Activated T-cell treated with anti-CD3 and anti-CD28 coated beads, Interleukin-2, amount 50 U/mL, for 24 hours (primary cell): ENCODE data around the gene PCNX3.

ENCODE experiments used
- DNase-seq: peaks from one replicate; pipeline ENCODE4 v3.0.0-alpha.2; 2020
- H3K27ac Mint-ChIP-seq: 2 replicates; pipeline ENCODE4 v1.8.0; 2020; ENCODE audit warnings: mild to moderate bottlenecking, mixed read lengths
- H3K27me3 Mint-ChIP-seq: 2 replicates; pipeline ENCODE4 v1.8.0; 2020; ENCODE audit warnings: mixed read lengths
- H3K36me3 Mint-ChIP-seq: 2 replicates; pipeline ENCODE4 v1.8.0; 2020; ENCODE audit warnings: low read depth, mixed read lengths
- H3K4me1 Mint-ChIP-seq: 2 replicates; pipeline ENCODE4 v1.8.0; 2020; ENCODE audit warnings: low read depth, mixed read lengths
- H3K4me3 Mint-ChIP-seq: 2 replicates; pipeline ENCODE4 v1.8.0; 2020; ENCODE audit warnings: mild to moderate bottlenecking, moderate library complexity, mixed read lengths
- H3K9me3 Mint-ChIP-seq: 2 replicates; pipeline ENCODE4 v1.8.0; 2020; ENCODE audit warnings: mixed read lengths

PCNX3 gene

DNA sequence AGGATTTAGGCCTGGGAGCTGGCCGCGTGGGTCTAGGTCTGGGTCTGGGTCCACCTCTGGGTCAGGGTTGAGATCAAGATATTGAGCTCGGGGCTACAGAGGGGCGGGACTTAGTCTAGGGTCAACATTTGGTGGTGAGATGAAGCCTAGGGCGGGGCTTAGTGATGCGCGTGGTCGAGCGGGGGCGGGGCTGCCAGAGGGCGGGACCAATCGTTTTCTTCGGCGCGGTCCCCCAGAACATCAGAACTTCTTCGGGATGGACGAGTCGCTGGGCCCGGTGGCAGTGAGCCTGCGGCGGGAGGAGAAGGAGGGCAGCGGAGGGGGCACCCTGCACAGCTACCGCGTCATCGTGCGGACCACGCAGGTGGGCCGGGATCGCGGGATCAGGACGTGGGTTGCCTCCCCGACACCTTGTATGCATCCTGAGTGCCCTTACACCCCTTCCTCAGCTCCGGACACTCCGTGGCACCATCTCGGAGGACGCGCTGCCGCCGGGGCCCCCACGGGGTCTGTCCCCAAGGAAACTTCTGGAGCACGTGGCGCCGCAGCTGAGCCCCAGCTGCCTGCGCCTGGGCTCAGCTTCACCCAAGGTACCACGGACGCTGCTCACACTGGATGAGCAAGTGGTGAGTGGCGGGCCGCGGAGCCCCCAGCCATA lies 26.6 kb downstream of the PCNX3 start:
- no peak for DNase-seq
- peaks cover 80% of the 10 kb centered on the region for H3K36me3 Mint-ChIP-seq
- no peaks in the 10 kb centered on the region for H3K27me3 Mint-ChIP-seq
- H3K9me3 Mint-ChIP-seq: no peaks in the 10 kb centered on the region
- H3K4me1 Mint-ChIP-seq: peaks cover 58% of the 10 kb centered on the region
- H3K27ac Mint-ChIP-seq: peak overlapping the region; percentile 89
- peak overlapping the region; percentile 93 for H3K4me3 Mint-ChIP-seq

DNA sequence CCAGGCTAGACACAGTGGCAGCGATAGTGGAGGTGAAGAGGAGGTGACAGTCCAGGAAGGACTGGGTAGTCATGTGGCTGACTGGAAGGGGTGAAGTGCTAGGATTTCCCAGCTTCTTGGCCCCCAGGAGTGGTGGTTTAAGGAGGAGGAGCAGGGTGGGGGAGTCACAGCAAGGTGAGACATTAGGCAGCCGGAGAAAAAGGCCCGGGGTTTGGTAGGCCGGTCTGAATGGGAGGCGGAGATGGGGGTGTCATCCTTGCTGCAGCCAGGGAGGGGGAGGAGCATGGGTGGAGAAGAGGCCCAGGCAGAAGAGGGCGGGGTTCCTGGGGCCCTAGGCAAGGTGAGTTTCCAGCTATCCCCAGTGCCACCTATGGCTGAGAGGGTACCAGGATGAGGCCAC lies 28.4 kb downstream of the PCNX3 start:
- peaks cover 48% of the 10 kb centered on the region for H3K4me1 Mint-ChIP-seq

DNA sequence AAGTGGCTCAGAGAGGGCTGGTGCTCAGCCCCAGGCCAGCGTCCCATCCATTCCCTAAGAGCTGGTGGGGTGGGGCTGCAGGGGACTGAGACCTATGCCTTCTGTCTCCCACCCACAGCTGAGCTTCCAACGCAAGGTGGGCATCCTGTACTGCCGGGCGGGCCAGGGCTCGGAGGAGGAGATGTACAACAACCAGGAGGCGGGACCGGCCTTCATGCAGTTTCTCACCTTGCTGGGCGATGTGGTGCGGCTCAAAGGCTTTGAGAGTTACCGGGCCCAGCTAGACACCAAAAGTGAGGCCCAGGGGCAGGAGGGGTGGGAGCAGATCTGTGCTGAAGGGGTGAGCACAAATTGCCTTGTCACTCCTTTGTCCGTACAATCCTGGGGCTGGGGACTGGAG lies 29.3 kb downstream of the PCNX3 start:
- no peaks in the 10 kb centered on the region for H3K9me3 Mint-ChIP-seq
- no peak for DNase-seq
- no peak overlapping the region for H3K4me3 Mint-ChIP-seq
- H3K36me3 Mint-ChIP-seq: peaks cover 82% of the 10 kb centered on the region
- H3K4me1 Mint-ChIP-seq: peaks cover 40% of the 10 kb centered on the region
- H3K27me3 Mint-ChIP-seq: no peaks in the 10 kb centered on the region
- H3K27ac Mint-ChIP-seq: peak overlapping the region; percentile 91

More for the DNA sequence above, 28.4 kb downstream of the PCNX3 start:
- Mint-ChIP-seq H3K4me3 (peak overlapping the region; percentile 8), H3K9me3 (no peaks in the 10 kb centered on the region), H3K27ac (peak overlapping the region; percentile 91), H3K27me3 (no peaks in the 10 kb centered on the region), H3K36me3 (peaks cover 79% of the 10 kb centered on the region)
- DNase-seq: no peak

DNA sequence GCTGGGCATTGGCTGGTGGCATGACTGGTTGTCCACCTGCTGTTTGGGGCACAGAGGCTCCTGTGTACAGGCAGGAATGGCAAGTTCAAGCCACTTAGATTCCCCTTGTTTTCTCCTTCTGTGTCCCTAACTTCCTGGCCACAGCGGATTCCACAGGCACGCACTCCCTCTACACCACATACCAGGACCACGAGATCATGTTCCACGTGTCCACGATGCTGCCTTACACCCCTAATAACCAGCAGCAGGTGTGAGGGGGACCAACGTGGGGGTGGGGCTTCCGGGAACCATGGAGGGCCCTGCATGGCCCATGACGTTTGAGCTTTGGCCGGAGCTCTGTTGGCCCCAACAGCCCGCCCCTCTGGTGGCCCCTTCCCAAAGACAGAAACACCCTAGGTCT lies 30.1 kb downstream of the PCNX3 start:
- peaks cover 32% of the 10 kb centered on the region for H3K4me1 Mint-ChIP-seq
- H3K27ac Mint-ChIP-seq: peak overlapping the region; percentile 75
- peaks cover 82% of the 10 kb centered on the region for H3K36me3 Mint-ChIP-seq

DNA sequence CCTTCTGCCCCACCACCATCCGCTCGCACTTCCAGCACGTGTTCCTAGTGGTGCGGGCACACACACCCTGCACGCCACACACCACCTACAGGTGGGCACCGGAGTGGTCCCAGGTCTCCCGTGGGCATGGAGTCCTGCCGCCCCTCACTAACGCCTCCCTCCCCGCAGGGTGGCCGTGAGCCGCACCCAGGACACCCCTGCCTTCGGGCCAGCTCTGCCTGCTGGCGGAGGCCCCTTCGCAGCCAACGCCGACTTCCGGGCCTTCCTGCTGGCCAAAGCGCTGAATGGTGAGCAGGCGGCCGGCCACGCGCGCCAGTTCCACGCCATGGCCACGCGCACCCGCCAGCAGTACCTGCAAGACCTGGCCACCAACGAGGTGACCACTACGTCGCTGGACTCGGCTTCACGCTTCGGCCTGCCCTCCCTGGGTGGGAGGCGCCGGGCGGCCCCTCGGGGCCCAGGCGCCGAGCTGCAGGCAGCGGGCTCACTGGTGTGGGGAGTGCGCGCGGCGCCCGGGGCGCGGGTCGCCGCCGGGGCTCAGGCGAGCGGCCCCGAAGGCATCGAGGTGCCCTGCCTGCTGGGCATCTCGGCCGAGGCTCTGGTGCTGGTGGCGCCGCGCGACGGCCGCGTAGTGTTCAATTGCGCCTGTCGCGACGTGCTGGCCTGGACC lies 30.8 kb downstream of the PCNX3 start:
- peak overlapping the region; percentile 75 for H3K27ac Mint-ChIP-seq
- H3K9me3 Mint-ChIP-seq: no peaks in the 10 kb centered on the region
- H3K4me3 Mint-ChIP-seq: no peak overlapping the region
- peaks cover 83% of the 10 kb centered on the region for H3K36me3 Mint-ChIP-seq
- H3K4me1 Mint-ChIP-seq: peaks cover 34% of the 10 kb centered on the region
- no peak for DNase-seq
- no peaks in the 10 kb centered on the region for H3K27me3 Mint-ChIP-seq

More for the DNA sequence above, 30.1 kb downstream of the PCNX3 start:
- DNase-seq: no peak
- Mint-ChIP-seq H3K4me3 (no peak overlapping the region), H3K27me3 (no peaks in the 10 kb centered on the region), H3K9me3 (no peaks in the 10 kb centered on the region)

DNA sequence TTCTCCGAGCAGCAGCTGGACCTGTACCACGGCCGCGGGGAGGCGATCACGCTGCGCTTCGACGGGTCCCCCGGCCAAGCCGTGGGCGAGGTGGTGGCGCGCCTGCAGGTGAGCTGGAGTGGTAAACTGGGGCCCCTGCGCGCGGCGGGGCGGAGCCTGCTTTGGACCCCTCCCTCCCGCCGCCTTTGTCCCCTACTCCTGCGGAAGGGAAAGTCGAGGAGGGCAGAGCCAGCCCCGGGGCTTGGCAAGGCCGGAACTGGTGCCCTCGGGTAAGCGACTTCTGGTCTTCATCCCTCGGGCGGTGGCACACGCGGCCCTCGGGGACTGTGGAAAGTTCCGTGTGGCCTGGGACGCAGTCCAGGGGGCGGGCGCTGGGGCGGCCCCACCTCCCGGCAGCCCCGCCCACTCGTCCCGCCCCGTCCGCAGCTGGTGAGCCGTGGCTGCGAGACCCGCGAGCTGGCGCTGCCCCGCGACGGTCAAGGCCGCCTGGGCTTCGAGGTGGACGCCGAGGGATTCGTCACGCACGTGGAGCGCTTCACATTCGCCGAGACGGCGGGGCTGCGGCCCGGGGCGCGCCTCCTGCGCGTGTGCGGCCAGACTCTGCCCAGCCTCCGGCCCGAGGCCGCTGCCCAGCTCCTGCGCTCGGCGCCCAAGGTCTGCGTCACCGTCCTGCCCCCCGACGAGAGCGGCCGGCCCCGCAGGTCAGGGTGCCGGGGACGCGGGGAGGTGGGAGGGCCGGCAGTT lies 31.6 kb downstream of the PCNX3 start:
- Mint-ChIP-seq H3K36me3 (peaks cover 82% of the 10 kb centered on the region), H3K9me3 (no peaks in the 10 kb centered on the region), H3K27me3 (no peaks in the 10 kb centered on the region), H3K27ac (no peak overlapping the region), H3K4me3 (no peak overlapping the region), H3K4me1 (peaks cover 34% of the 10 kb centered on the region)
- DNase-seq: no peak

DNA sequence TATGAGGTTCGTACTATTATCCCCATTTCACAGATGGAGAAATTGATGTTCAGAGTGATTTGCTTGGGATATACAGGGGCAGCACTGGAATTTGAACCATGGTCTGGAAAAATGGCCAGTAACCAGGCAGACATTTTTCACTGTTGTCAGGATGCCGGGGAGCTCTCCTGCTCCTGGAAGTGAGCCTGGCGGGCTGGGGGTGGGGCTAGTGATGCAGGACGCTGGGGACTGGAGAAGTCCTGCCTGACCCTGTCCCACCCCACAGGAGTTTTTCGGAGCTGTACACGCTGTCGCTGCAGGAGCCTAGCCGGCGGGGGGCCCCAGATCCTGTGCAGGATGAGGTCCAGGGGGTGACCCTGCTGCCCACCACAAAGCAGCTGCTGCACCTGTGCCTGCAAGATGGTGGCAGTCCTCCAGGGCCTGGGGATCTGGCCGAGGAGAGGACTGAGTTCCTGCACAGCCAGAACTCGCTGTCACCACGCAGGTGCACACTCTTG lies 33.5 kb downstream of the PCNX3 start:
- no peaks in the 10 kb centered on the region for H3K9me3 Mint-ChIP-seq
- H3K36me3 Mint-ChIP-seq: peaks cover 79% of the 10 kb centered on the region
- H3K4me1 Mint-ChIP-seq: peaks cover 37% of the 10 kb centered on the region
- DNase-seq: no peak
- peak overlapping the region; percentile 50 for H3K27ac Mint-ChIP-seq
- no peaks in the 10 kb centered on the region for H3K27me3 Mint-ChIP-seq
- no peak overlapping the region for H3K4me3 Mint-ChIP-seq

DNA sequence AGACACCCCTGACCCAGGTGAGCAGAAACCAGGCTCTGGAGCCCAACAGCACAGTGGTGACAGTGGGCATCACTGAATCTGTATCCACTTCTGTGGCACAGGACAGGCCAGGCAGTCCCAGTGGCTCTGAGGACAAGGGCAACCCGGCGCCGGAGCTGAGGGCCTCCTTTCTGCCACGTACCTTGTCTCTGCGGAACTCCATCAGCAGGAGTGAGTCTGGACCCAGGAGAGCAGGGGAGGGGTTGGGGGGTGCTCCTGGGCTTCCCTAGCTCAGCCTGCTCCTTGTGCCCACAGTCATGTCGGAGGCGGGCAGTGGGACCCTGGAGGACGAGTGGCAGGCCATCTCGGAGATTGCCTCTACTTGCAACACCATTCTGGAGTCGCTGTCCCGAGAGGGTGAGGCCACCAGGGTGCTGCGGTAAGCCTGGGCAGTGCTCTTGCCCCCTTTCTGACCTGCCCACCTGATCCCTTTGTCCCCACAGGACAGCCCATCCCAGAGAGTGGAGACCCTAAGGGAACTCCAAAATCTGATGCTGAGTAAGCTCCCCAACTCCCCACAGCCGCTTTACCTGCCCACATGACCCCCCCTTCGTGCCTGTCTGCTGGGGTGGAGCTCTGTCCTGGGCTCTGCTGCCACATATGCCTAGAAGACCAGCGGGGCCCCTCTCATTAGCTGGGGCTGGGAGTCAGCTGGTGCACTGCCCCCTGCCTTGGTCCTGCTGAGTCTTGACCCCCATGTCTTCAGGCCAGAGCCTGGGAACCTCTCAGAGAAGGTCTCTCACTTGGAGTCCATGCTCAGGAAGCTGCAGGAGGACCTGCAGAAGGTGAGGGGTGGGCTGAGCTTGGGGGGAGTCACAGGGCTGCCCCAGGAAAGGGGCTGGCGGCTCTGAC lies 34.3 kb downstream of the PCNX3 start:
- H3K27me3 Mint-ChIP-seq: no peaks in the 10 kb centered on the region
- peaks cover 36% of the 10 kb centered on the region for H3K4me1 Mint-ChIP-seq
- H3K36me3 Mint-ChIP-seq: peaks cover 76% of the 10 kb centered on the region
- H3K4me3 Mint-ChIP-seq: no peak overlapping the region
- no peak for DNase-seq
- H3K27ac Mint-ChIP-seq: peak overlapping the region; percentile 26
- no peaks in the 10 kb centered on the region for H3K9me3 Mint-ChIP-seq

DNA sequence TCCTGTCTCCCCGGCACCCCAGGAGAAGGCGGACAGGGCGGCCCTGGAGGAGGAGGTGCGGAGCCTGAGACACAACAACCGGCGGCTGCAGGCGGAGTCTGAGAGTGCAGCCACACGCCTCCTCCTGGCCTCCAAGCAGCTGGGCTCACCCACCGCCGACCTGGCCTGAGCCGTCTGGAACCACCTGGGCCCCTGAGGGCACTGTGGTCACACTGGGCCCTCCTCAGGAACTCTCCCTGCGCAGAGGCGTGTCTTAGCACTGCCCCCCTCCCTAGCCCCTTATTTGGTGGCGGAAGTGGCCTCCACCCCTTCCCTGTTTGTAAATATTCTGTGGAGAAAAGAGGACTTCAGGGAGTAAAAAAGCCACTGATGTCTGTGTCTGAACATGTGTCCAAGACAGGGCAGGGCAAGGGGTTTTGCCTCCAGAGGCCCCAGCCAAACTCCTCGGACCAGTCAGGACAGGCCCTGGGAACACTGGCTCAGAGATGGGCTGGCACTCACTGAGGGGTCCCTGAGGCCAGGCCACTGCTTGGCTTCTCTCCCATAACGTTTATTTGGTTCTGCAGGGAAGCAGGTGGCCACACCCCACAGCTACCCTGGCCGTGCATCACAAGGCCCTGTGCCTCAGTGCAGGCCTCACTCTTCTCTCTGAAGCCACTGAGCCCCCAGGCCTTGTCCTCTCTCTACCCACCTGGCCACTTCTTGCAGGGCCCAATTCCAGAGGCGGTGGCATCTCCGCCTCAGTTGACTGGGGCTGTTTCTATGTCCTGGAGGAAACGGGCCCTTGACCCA lies 35.2 kb downstream of the PCNX3 start:
- H3K27ac Mint-ChIP-seq: peak overlapping the region; percentile 10
- peaks cover 76% of the 10 kb centered on the region for H3K36me3 Mint-ChIP-seq
- no peak for DNase-seq
- H3K27me3 Mint-ChIP-seq: no peaks in the 10 kb centered on the region
- H3K4me1 Mint-ChIP-seq: peaks cover 41% of the 10 kb centered on the region
- H3K4me3 Mint-ChIP-seq: no peak overlapping the region
- H3K9me3 Mint-ChIP-seq: no peaks in the 10 kb centered on the region

DNA sequence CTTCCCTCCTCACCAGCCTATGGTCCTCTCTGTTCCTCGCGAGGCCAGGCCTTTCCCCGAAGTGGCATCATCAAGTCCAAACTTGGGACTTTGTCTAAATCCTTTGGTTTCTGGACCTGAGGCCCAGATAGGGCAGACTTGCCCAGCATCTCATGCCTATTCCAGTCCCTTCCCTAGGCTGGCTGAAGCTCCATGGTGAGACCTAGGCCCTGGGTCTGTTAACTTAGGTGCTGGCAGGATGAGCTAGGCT lies 35.7 kb downstream of the PCNX3 start:
- H3K27me3 Mint-ChIP-seq: no peaks in the 10 kb centered on the region
- peak overlapping the region; percentile 10 for H3K27ac Mint-ChIP-seq
- peaks cover 47% of the 10 kb centered on the region for H3K4me1 Mint-ChIP-seq
- DNase-seq: no peak
- H3K4me3 Mint-ChIP-seq: no peak overlapping the region
- H3K36me3 Mint-ChIP-seq: peaks cover 77% of the 10 kb centered on the region
- no peaks in the 10 kb centered on the region for H3K9me3 Mint-ChIP-seq

DNA sequence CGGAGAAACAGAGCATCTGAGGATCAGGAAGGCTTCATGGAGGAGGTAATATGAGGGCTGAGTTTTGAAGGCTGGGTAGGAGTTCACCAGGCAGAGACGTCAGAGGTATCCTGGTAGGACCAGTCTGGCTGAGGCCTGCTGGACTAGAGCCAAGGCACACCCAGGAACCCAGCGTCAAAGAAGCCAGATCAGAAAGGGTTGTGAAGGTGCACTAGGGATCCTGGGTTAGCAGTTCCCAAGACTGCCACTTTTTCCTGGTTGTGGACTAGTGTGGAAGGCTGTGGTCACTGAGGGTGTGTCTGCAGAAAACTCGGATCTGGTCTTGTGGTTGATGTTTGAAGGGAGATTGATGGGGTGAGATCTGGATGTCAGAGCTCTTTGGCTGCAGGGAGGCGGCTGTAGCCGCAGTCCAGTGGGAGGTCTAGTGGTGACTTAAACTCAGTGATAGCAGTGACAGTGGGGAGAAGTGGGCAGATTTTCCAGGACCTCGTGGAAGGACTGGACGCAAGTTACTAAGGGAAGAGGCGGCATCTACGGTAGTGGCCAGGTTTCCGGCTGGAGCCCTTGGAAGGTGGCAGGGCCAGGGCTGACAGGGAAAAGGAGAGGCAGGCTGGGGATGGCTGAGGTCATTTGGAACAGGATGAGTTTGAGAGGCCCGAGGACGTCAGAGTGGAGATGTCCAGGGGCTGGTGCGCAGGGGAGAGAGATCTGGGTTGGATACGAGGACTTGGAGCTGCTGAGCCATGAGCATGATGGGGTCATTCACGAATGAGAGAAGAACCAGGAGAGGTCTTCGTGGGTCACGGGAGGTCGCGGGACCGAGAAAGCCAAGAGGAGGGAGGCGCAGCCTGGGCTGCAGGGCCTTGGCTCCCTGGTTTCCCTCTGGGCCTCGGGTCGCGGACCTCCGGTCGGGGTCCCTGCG lies 36.3 kb downstream of the PCNX3 start:
- DNase-seq: no peak
- no peaks in the 10 kb centered on the region for H3K9me3 Mint-ChIP-seq

DNA sequence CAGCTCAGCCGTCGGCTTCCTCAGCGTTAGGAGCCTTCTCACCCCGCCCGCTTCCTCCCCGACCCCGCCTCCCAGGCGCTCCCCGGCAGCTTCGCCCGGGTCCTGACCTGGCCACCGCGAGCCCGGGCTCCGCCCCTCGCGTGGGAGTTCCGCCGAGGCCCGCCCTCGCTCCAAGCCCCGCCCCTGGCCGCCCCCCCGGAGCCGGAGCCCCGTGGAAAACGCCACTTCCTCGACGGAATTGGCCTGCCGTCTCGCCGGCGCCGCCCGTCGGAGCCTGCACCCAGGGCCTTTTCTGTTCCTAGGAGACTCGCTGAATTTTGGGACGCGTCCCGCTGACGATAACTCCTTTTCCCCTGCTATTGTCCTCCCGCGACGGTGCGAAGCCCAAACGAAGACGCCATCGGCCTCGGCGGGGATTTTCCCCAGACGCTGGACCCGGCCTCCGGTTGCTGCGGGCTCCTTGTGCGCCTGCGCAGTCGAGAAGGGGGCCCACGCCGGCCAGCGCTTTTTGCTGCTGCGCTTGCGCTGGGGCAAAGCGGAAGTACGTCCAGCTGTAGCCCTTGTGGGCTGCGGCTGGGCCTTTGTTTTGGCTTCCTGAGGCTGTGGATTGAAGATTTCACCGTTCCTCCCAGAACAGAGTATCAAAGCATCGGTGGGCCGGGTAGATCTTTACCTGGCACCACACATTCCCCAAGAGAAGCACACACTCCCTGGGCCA lies 37.1 kb downstream of the PCNX3 start:
- H3K27me3 Mint-ChIP-seq: no peaks in the 10 kb centered on the region
- peaks cover 90% of the 10 kb centered on the region for H3K36me3 Mint-ChIP-seq
- H3K4me1 Mint-ChIP-seq: peaks cover 59% of the 10 kb centered on the region
- no peaks in the 10 kb centered on the region for H3K9me3 Mint-ChIP-seq
- H3K4me3 Mint-ChIP-seq: peak overlapping the region; percentile 83
- peak overlapping the region; percentile 97 for H3K27ac Mint-ChIP-seq
- peak; percentile 99 for DNase-seq

More for the DNA sequence above, 36.3 kb downstream of the PCNX3 start:
- Mint-ChIP-seq H3K4me1 (peaks cover 51% of the 10 kb centered on the region), H3K4me3 (peak overlapping the region; percentile 83), H3K27ac (peak overlapping the region; percentile 88), H3K36me3 (peaks cover 83% of the 10 kb centered on the region), H3K27me3 (no peaks in the 10 kb centered on the region)
